NCI-H2227 treated with DMSO at 0.1 percent for 48 hours (cell line): ENCODE results near the gene POU6F1.
"Not testable (repeated sequence)": the region's sequence is repeated elsewhere in the genome, so short reads cannot be mapped to it uniquely, and the experiment has no call there.

Experiments used
- DNase-seq: peaks from one replicate; lab custom pipeline; 2025; lab: John Stamatoyannopoulos, UW

POU6F1 gene

GRCh38 chr12:51217968-51218606 is at the start of gene POU6F1:
Gene POU6F1 (minus strand): TSS chr12:51218062. CDS start chr12:51206836, 11,226 bp downstream.
- DNase-seq, result peak; percentile 44

- no peak for DNase-seq
Observed at GRCh38 chr12:51265024-51265423, 47.2 kb upstream of the POU6F1 start.

GRCh38 chr12:51264297-51264696 is 46.4 kb upstream of the POU6F1 start:
- DNase-seq, result no peak

DNA sequence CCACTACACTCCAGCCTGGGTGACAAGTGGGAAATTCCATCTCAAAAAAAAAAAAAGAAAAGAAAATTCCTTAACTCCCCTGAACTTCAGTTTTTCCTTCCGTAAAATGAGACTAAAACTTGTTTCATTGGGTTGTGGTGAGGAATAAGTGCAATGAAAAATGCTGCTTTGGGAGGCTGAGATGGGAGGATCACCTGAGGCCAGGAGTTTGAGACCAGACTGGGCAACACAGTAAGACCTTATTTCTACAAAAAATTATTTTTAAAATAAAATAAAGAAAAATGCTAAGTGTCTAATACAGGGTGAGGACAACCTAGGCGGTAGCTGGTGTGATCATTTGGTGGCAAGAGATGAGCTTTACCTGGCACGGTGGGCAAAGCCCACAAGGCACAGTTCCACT is 45.5 kb upstream of the POU6F1 start:
- DNase-seq, result no peak

DNA sequence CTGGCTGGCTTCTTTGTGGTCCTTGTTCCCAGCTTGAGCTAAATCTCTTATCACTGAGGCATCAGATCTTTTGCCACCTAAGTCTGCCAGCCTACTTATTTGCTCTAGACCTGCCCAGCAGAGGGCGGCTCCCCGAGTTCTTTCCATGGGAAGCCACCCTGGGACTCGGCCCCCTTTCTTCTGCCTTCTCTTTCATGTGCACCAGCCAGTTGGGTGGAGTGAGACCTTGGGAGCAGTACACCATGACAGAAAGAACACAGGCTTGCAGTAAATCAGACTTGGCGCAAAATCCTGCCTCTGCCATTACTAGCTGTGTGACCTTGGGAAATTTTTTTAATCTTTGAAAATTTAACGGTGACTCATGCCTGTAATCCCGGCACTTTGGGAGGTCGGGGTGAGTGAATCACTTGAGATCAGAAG is 44.9 kb upstream of the POU6F1 start:
- peak; percentile 26 for DNase-seq

GRCh38 chr12:51259600-51259999 is 41.7 kb upstream of the POU6F1 start:
- DNase-seq, result not testable (repeated sequence)

- no peak for DNase-seq
Observed at GRCh38 chr12:51254536-51254935, 36.7 kb upstream of the POU6F1 start.

- no peak for DNase-seq
Observed at GRCh38 chr12:51253276-51253675, 35.4 kb upstream of the POU6F1 start.

- DNase-seq, result no peak
Observed at GRCh38 chr12:51247523-51248206, 29.8 kb upstream of the POU6F1 start.

- peak; percentile 43 for DNase-seq
Observed at GRCh38 chr12:51246254-51246853, 28.5 kb upstream of the POU6F1 start.

DNA sequence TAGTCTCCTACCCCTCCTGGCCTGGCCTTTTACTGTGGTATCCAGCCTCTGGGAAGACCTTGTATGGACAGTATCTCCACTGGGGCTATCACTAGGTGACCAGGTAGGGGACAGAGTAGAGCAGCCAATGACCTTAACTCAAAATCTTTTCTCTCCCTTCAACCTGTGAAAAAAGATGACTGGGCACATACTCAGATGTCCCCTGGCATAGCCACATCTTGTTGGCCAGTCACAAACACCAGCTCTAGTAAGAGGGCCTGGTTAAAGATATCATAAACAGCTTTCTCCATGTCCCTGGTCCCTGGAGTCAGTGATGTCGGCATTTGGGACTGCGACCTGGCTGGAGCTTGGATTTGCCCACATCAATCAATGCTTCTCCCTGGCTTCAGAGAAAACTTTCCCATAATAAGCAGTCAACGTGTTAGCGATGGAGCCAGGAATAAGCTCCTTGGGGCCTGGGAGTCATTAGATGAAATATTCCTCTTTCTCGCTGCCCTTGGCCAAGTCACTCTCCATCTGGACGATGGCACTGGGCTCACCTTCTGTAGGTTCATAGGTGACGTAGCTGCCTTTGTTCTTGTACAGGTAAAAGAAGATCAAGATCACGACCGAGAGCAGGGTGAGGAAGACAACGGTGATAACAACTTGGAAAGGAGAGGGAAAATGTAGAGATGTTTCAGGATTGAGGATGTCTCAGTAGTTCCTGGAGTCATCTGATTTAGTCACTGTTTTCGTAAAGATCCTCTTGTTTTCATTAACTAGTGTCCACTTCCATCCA is 27.8 kb upstream of the POU6F1 start:
- no peak for DNase-seq

DNA sequence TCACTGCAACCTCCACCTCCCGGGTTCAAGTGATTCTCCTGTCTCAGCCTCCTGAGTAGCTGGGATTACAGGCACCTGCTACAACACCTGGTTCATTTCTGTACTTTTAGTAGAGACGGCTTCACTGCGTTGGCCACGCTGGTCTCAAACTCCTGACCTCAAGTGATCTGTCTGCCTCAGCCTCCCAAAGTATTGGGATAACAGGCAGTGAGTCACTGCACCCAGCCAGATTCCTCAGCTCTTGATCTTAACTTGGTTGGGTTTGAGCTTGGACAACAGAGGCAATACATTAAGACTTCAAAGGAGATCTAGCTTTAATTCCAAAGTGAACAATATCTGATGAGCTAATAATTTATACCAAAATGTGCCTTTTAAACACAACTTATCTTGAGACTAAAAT is 26.4 kb upstream of the POU6F1 start:
- DNase-seq, result no peak

DNA sequence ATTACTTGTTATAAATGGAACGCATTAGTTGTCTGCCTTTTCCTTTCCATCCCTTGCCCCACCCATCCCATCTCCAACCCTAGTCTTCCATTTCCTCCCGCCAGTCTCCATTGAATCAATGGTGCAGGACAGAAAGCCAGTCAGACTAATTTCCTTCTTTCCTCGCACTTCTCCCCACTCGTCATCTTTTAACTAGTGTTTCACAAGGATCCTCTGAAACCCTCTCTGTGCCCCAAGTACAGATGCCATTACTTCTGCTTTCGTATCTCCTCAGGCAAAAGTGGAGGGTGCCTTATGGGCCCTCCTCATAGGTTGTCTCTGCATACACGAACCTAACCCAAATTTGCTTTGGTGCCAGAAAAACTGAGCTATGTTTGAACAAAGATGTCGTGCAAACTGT is 25.0 kb upstream of the POU6F1 start:
- no peak for DNase-seq

- no peak for DNase-seq
Observed at GRCh38 chr12:51242120-51242519, 24.3 kb upstream of the POU6F1 start.

DNA sequence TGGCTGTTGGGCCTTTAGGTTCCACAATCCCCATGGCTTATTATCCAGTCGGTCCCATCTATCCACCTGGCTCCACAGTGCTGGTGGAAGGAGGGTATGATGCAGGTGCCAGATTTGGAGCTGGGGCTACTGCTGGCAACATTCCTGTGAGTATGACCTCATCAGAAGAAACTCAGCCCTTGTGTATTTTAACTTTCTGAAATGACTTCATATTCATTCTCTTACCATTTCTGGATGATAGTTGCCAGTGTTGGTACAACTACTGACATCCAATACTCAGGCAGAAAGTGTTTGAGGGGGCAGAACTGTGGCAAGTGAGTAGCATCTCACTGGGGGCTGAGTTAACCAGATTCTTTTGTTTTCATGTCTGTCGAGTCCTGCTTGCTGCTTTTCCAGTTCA is 23.1 kb upstream of the POU6F1 start:
- DNase-seq, result no peak

DNA sequence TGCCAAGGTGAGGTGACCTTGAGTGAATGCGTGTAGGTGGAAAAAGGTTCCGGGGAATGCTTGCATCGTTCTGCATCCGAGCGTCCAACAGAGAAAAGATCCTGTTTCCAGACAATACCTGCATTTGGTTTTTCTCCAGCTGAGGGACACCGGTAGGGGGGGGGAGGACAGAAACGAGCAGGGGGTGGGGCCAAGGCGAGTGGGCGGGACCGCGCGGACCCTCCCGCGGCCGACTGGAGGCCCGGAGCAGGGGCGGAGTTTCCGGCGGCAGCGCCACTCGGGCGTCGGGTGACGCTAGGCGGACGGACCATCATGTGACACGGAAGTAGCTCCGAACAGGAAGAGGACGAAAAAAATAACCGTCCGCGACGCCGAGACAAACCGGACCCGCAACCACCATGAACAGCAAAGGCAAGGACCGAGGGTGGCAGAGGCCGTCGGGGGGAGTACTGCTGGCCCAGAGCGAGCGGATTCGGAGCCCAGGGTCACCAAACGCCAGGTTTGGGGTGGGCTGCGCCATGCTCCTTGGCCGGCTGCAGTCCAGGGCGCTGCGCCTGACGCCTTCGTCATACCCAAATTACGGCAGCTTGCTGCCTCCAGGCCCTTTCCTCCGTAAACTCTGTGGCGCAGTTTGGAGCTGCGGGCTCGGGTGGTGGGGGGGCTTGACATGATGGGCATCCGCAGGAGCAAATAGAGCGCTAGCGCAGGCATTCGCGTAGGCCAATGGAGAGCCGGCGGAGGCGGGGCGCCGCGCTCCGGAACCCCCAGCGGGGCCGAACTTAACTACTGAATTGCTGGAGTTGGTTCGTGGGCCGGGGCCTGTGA is 20.9 kb upstream of the POU6F1 start, which contains the start of gene DAZAP2:
Gene DAZAP2 (plus strand): TSS at position 317 of the 825 bp plus-strand sequence. CDS start 82 bp downstream, at position 399.
- peak; percentile 84 for DNase-seq

DNA sequence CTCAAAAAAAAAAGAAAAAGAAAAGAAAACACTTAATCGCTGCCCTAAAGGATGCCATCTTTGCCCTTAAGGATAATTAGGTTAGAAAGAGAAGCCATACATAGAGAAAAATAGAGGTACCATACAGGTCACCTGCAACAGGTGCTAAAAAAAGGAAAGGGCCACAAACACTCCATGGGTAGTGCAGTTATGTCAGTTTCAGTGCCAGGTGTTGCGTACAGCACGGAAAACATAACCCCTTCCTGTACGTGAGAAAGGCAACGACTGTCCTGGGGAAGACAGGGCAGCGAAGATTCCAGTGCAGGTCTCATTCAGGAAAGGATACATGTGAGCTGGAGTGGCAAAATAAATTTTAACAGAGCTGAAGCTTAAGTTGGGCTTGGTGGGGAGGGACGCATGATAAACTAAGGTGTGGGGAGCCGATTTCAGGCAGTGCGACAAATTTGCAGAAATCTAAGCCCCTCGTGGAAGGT is 20.2 kb upstream of the POU6F1 start:
- DNase-seq, result peak; percentile 30

GRCh38 chr12:51234530-51234929 is 16.7 kb upstream of the POU6F1 start:
- DNase-seq, result no peak

- no peak for DNase-seq
Observed at GRCh38 chr12:51232642-51233041, 14.8 kb upstream of the POU6F1 start.

DNA sequence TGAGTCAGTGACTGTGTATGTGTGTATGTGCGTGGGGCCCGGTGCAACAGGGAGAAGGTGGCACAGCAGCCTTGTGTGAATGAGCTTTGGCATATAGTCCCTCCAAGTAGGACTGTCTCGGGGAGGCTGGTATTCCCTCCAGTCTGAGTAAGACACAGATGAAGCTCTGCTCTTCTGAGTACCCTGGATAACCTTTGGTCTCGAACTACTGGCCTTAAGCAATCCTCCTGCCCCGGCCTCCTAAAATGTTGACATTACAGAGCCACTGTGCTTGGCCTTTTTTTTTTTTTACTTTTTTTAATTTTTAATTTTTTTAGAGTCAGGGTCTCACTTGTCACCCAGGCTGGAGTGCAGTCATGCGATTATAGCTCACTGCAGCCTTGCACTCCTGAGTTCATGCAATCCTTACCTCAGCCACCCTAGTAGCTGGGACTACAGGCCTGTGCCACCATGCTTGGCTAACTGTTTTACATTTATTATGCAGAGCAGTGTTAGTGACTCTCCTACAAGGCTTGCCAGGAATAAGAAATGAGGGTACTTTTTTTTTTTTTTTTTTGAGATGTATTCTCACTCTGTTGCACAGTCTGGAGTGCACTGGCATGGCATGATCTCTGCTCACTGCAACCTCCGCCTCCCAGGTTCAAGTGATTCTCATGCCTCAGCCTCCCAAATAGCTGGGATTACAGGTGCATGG is 11.4 kb upstream of the POU6F1 start:
- no peak for DNase-seq

DNA sequence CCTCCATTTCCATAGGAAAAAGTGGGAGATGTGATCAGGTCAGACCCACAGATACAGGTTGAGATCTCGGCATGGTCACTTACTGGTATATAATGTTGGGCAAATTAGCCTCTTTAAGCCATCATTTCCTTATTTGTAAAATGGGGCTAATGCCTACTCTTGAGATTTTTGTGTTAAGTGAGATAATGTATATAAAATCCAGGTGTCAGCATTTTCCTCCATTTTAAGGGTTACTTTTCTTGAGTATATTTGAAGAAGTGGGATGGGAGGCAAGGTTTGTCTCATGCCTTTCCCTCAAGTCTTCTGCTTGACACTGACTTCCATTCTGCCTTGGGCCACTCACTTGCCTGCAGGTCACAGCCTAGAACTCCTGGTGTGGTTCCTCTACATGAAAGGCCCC is 10.1 kb upstream of the POU6F1 start:
- DNase-seq, result no peak
